Measurements from ENCODE around the gene CYLC1. TPM values are rescaled to one million over a fixed set of nuclear protein-coding genes. Genes with fewer than 3 reads are reported as not detected.

The CYLC1 gene
- not detected in 2 replicates for total RNA-seq (2014; rRNA removed; shearing (Covaris generic))

- Histone ChIP-seq H3K4me1 (no peaks in the 10 kb centered on the region), H3K27me3 (no peaks in the 10 kb centered on the region), H3K36me3 (no peaks in the 10 kb centered on the region), H3K4me3 (no peak within 1 kb of the TSS), H3K9me3 (replicated peaks) (no peaks in the 10 kb centered on the region), H3K27ac (no peak within 1 kb of the TSS)
- DNase-seq: no peak
Measured at GRCh38 chrX:83860846-83861245, at the start of gene CYLC1. CYLC1 (plus strand) TSS chrX:83861146; CDS start chrX:83861183, 37 bp downstream.

GRCh38 chrX:83819304-83819703, 41.6 kb upstream of the CYLC1 start:
- Histone ChIP-seq H3K4me1 (no peaks in the 10 kb centered on the region), H3K4me3 (no peak overlapping the region), H3K9me3 (replicated peaks) (no peaks in the 10 kb centered on the region), H3K27ac (no peak overlapping the region), H3K27me3 (no peaks in the 10 kb centered on the region), H3K36me3 (no peaks in the 10 kb centered on the region)
- no peak for DNase-seq

- Histone ChIP-seq H3K4me3 (no peak overlapping the region), H3K4me1 (no peaks in the 10 kb centered on the region), H3K9me3 (replicated peaks) (no peaks in the 10 kb centered on the region), H3K27ac (no peak overlapping the region), H3K36me3 (no peaks in the 10 kb centered on the region), H3K27me3 (no peaks in the 10 kb centered on the region)
- DNase-seq: no peak
Measured at GRCh38 chrX:83829874-83830273, 31.1 kb upstream of the CYLC1 start.

- H3K4me3 ChIP-seq: no peak overlapping the region
- no peaks in the 10 kb centered on the region for H3K4me1 ChIP-seq
- H3K27ac ChIP-seq: no peak overlapping the region
- no peaks in the 10 kb centered on the region for H3K27me3 ChIP-seq
- no peaks in the 10 kb centered on the region for H3K9me3 ChIP-seq (replicated peaks)
- no peaks in the 10 kb centered on the region for H3K36me3 ChIP-seq
- peak; percentile 2 to 49 for DNase-seq
Measured at GRCh38 chrX:83845397-83845796, 15.5 kb upstream of the CYLC1 start.

- Histone ChIP-seq H3K4me3 (no peak overlapping the region), H3K27me3 (no peaks in the 10 kb centered on the region), H3K36me3 (no peaks in the 10 kb centered on the region), H3K27ac (no peak overlapping the region), H3K9me3 (replicated peaks) (no peaks in the 10 kb centered on the region), H3K4me1 (no peaks in the 10 kb centered on the region)
- no peak for DNase-seq
Measured at GRCh38 chrX:83847339-83847738, 13.6 kb upstream of the CYLC1 start.

- H3K27ac ChIP-seq: no peak overlapping the region
- no peaks in the 10 kb centered on the region for H3K36me3 ChIP-seq
- DNase-seq: no peak
- H3K4me1 ChIP-seq: no peaks in the 10 kb centered on the region
- no peaks in the 10 kb centered on the region for H3K9me3 ChIP-seq (replicated peaks)
- no peaks in the 10 kb centered on the region for H3K27me3 ChIP-seq
- no peak overlapping the region for H3K4me3 ChIP-seq
Measured at GRCh38 chrX:83888585-83888984, 27.6 kb downstream of the CYLC1 start.

GRCh38 chrX:83892433-83892832, 31.5 kb downstream of the CYLC1 start:
- H3K27me3 ChIP-seq: no peaks in the 10 kb centered on the region
- no peak overlapping the region for H3K27ac ChIP-seq
- no peak for DNase-seq
- H3K36me3 ChIP-seq: no peaks in the 10 kb centered on the region
- H3K9me3 ChIP-seq (replicated peaks): no peaks in the 10 kb centered on the region
- H3K4me3 ChIP-seq: no peak overlapping the region
- no peaks in the 10 kb centered on the region for H3K4me1 ChIP-seq

- Histone ChIP-seq H3K36me3 (no peaks in the 10 kb centered on the region), H3K27me3 (no peaks in the 10 kb centered on the region), H3K4me3 (no peak overlapping the region), H3K4me1 (no peaks in the 10 kb centered on the region), H3K27ac (no peak overlapping the region), H3K9me3 (replicated peaks) (no peaks in the 10 kb centered on the region)
- DNase-seq: no peak
Measured at GRCh38 chrX:83906921-83907320, 46.0 kb downstream of the CYLC1 start.

- Histone ChIP-seq H3K9me3 (replicated peaks) (no peaks in the 10 kb centered on the region), H3K27me3 (no peaks in the 10 kb centered on the region)
- DNase-seq: peak; percentile 12 to 46
Measured at GRCh38 chrX:83916525-83916924, 55.6 kb downstream of the CYLC1 start.

GRCh38 chrX:83934220-83934619, 73.3 kb downstream of the CYLC1 start:
- H3K27me3 ChIP-seq: no peaks in the 10 kb centered on the region
- no peaks in the 10 kb centered on the region for H3K4me1 ChIP-seq
- peak in 1 of 2 experiments; percentile 0 for DNase-seq
- H3K27ac ChIP-seq: no peak overlapping the region
- no peaks in the 10 kb centered on the region for H3K36me3 ChIP-seq
- H3K9me3 ChIP-seq (replicated peaks): no peaks in the 10 kb centered on the region
- H3K4me3 ChIP-seq: no peak overlapping the region

More at GRCh38 chrX:83916525-83916924, 55.6 kb downstream of the CYLC1 start:
- H3K27ac ChIP-seq: no peak overlapping the region
- no peaks in the 10 kb centered on the region for H3K4me1 ChIP-seq
- no peak overlapping the region for H3K4me3 ChIP-seq
- no peaks in the 10 kb centered on the region for H3K36me3 ChIP-seq
